Loucy (cell line): ENCODE results near the gene STRADA.
"Not testable (repeated sequence)": the region's sequence is repeated elsewhere in the genome, so short reads cannot be mapped to it uniquely, and the experiment has no call there.

ENCODE experiments used
- H2AFZ ChIP-seq: fragments of 200-600 bp; sonication (generic); 2 replicates; pipeline ENCODE4 v1.6.0; 2016; ENCODE audit warnings: antibody characterized with exemption, mild to moderate bottlenecking, low read length, moderate library complexity
- H3F3A ChIP-seq: fragments of 200-600 bp; 2 replicates; pipeline ENCODE4 v1.6.0; 2016; ENCODE audit warnings: antibody characterized with exemption, low read depth, mild to moderate bottlenecking
- H3K27me3 ChIP-seq: fragments of 200-600 bp; sonication (generic); 2 replicates; pipeline ENCODE4 v1.6.1; 2014; ENCODE audit warnings: low read length, mild to moderate bottlenecking; ENCODE audit not compliant: insufficient read depth, poor library complexity, severe bottlenecking
- H3K36me3 ChIP-seq: fragments of 200-600 bp; sonication (generic); 2 replicates; pipeline ENCODE4 v1.6.1; 2016; ENCODE audit warnings: low read length; ENCODE audit not compliant: insufficient read depth
- H3K4me1 ChIP-seq: fragments of 200-600 bp; sonication (generic); 2 replicates; pipeline ENCODE4 v1.5.1; 2014; ENCODE audit warnings: low read length, mild to moderate bottlenecking; ENCODE audit not compliant: insufficient read depth, poor library complexity, severe bottlenecking
- H3K4me2 ChIP-seq: fragments of 200-600 bp; sonication (generic); 2 replicates; pipeline ENCODE4 v1.6.0; 2014; ENCODE audit warnings: antibody characterized with exemption, low read length, low read depth, mild to moderate bottlenecking; ENCODE audit not compliant: poor library complexity, severe bottlenecking
- H3K4me3 ChIP-seq: fragments of 200-600 bp; sonication (generic); 2 replicates; pipeline ENCODE4 v1.5.1; 2014; ENCODE audit warnings: low read length, mild to moderate bottlenecking, mixed read lengths; ENCODE audit not compliant: poor library complexity, severe bottlenecking
- H3K79me2 ChIP-seq: fragments of 200-600 bp; sonication (generic); 2 replicates; pipeline ENCODE4 v1.6.1; 2014; ENCODE audit warnings: low read length; ENCODE audit not compliant: insufficient read depth
- H3K9ac ChIP-seq: fragments of 200-600 bp; sonication (generic); 2 replicates; pipeline ENCODE4 v1.6.0; 2014; ENCODE audit warnings: mild to moderate bottlenecking, low read depth, low read length, moderate library complexity; ENCODE audit not compliant: poor library complexity, severe bottlenecking
- H3K9me2 ChIP-seq: fragments of 200-600 bp; sonication (generic); replicated peaks from 2 replicates; pipeline ENCODE4 v1.6.1; 2016; ENCODE audit warnings: low read depth, low read length, mixed read lengths
- H3K9me3 ChIP-seq: fragments of 200-600 bp; sonication (generic); 2 replicates; pipeline ENCODE4 v1.6.1; 2014; ENCODE audit warnings: mild to moderate bottlenecking, antibody characterized with exemption, low read length, low read depth; ENCODE audit not compliant: insufficient read depth
- H4K20me1 ChIP-seq: fragments of 200-600 bp; sonication (generic); 2 replicates; pipeline ENCODE4 v1.6.0; 2014; ENCODE audit warnings: antibody characterized with exemption, low read length, mild to moderate bottlenecking; ENCODE audit not compliant: insufficient read depth, poor library complexity, severe bottlenecking
- EZH2phosphoT487 ChIP-seq: fragments of 200-600 bp; IDR thresholded peaks from 2 replicates; pipeline ENCODE4 v1.6.1; 2018; ENCODE audit warnings: antibody characterized with exemption, mild to moderate bottlenecking, moderate library complexity, borderline replicate concordance
- TF ChIP-seq, protein P1 (sequence below): fragments of 200-600 bp; sonication (generic); conservative IDR thresholded peaks from 2 replicates; pipeline ENCODE4 v1.5.1; 2014; ENCODE audit warnings: mild to moderate bottlenecking, antibody characterized with exemption, low read length

Gene STRADA

DNA sequence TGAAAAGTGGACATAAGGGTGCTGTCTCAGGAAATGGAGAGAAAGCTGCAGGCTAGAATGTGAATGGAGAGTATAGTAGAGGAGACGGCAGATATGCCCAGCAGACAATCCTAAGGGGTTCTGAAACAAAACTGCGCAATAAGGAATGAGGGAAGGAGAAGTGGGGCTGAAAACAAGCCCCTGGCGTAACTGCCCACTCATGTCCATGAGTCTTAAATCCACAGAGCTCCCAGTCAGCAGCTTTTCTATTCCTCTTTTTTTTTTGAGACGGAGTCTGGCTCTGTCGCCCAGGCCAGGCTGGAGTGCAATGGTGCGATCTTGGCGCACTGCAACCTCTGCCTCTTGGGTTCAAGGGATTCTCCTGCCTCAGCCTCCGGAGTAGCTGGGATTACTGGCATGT is 5.9 kb downstream of the STRADA start:
- Histone ChIP-seq H2AFZ (no peak overlapping the region), H3K4me2 (no peak overlapping the region), H3K9me3 (no peaks in the 10 kb centered on the region), H3K9ac (no peak overlapping the region), H4K20me1 (no peaks in the 10 kb centered on the region), H3K4me1 (peaks cover 3% of the 10 kb centered on the region), H3K4me3 (no peak overlapping the region), H3K27me3 (no peaks in the 10 kb centered on the region), H3K9me2 (no peaks in the 10 kb centered on the region), H3F3A (no peaks in the 10 kb centered on the region), H3K79me2 (peaks cover 12% of the 10 kb centered on the region), H3K36me3 (no peaks in the 10 kb centered on the region)
- TF ChIP-seq EZH2phosphoT487: no peak
- TF ChIP-seq, protein P1, sequence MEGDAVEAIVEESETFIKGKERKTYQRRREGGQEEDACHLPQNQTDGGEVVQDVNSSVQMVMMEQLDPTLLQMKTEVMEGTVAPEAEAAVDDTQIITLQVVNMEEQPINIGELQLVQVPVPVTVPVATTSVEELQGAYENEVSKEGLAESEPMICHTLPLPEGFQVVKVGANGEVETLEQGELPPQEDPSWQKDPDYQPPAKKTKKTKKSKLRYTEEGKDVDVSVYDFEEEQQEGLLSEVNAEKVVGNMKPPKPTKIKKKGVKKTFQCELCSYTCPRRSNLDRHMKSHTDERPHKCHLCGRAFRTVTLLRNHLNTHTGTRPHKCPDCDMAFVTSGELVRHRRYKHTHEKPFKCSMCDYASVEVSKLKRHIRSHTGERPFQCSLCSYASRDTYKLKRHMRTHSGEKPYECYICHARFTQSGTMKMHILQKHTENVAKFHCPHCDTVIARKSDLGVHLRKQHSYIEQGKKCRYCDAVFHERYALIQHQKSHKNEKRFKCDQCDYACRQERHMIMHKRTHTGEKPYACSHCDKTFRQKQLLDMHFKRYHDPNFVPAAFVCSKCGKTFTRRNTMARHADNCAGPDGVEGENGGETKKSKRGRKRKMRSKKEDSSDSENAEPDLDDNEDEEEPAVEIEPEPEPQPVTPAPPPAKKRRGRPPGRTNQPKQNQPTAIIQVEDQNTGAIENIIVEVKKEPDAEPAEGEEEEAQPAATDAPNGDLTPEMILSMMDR: no peak

GRCh38 chr17:63722403-63722802 is 19.2 kb downstream of the STRADA start:
- H3K9me3 ChIP-seq: no peaks in the 10 kb centered on the region
- no peaks in the 10 kb centered on the region for H4K20me1 ChIP-seq
- H3K9ac ChIP-seq: no peak overlapping the region
- H3K4me1 ChIP-seq: no peaks in the 10 kb centered on the region
- H3K36me3 ChIP-seq: no peaks in the 10 kb centered on the region
- H3K79me2 ChIP-seq: no peaks in the 10 kb centered on the region
- H3K27me3 ChIP-seq: no peaks in the 10 kb centered on the region
- H3F3A ChIP-seq: no peaks in the 10 kb centered on the region
- H3K4me2 ChIP-seq: no peak overlapping the region
- TF ChIP-seq EZH2phosphoT487: no peak
- TF ChIP-seq, protein P1: no peak
- no peak overlapping the region for H3K4me3 ChIP-seq
- no peaks in the 10 kb centered on the region for H3K9me2 ChIP-seq
- no peak overlapping the region for H2AFZ ChIP-seq

DNA sequence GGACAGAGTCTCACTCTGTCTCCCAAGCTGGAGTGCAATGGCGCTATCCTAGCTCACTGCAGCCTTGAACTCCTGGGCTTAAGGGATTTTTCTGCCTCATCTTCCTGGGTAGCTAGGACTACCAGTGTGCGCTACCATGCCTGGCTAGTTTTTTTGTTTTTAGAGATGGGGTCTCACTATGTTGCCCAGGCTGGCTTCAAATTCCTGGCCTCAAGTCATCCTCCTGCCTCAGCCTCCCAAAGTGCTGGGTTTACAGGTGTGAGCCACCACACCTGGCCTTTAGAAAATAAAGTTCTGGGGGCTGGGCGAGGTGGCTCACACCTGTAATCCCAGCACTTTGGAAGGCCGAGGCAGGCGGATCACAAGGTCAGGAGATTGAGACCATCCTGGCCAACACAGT is 21.4 kb downstream of the STRADA start:
- not testable (repeated sequence) for H3K4me3 ChIP-seq, H3K4me2 ChIP-seq, H3K27me3 ChIP-seq, H3K9ac ChIP-seq, H3K4me1 ChIP-seq, H3K36me3 ChIP-seq, H3K79me2 ChIP-seq, H3K9me3 ChIP-seq, H2AFZ ChIP-seq, H4K20me1 ChIP-seq, H3K9me2 ChIP-seq, H3F3A ChIP-seq

DNA sequence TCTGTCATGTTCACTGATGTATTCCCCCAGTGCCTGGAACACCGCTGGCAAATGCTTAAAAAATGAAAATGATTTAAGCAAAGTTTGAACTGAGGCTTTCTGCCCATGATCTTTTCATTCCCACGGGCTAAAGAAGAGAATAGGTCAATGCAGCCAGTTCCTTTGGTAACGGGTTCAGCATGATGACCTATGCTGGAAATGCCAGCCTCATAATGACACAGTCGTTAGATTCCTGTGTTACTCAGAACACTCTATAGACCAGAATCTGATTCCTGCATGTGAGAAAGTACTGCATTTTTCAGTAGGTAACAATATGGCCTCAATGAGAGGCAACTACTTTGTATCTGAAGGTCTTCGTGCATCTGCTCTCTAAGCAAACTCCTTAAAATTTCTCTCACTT is 22.6 kb downstream of the STRADA start:
- TF ChIP-seq EZH2phosphoT487: no peak
- TF ChIP-seq, protein P1: no peak
- no peaks in the 10 kb centered on the region for H3K79me2 ChIP-seq
- H3F3A ChIP-seq: no peaks in the 10 kb centered on the region
- H3K9me3 ChIP-seq: no peaks in the 10 kb centered on the region
- H3K36me3 ChIP-seq: no peaks in the 10 kb centered on the region
- H3K9me2 ChIP-seq: no peaks in the 10 kb centered on the region
- no peaks in the 10 kb centered on the region for H3K4me1 ChIP-seq
- no peak overlapping the region for H3K4me3 ChIP-seq
- H4K20me1 ChIP-seq: no peaks in the 10 kb centered on the region
- no peak overlapping the region for H3K9ac ChIP-seq
- H3K4me2 ChIP-seq: no peak overlapping the region
- H2AFZ ChIP-seq: no peak overlapping the region
- H3K27me3 ChIP-seq: no peaks in the 10 kb centered on the region
